Activated B cell treated with CpG ODN at 0.5 μM for 24 hours (primary cell): ENCODE measurements around the gene VPS11. TPM values are rescaled to one million over a fixed set of nuclear protein-coding genes. Genes with fewer than 3 reads are reported as not detected.
A peak's percentile ranks its signal among the peaks of the same experiment; 100 is the strongest.

ENCODE experiments used
- ATAC-seq: fragments of 200-7000 bp; cut with Tn5 transposase; one replicate; pipeline ENCODE4 v1.10.0; 2021; ENCODE audit warnings: low read depth, mild to moderate bottlenecking, moderate library complexity
- CTCF ChIA-PET: fragments of 350-600 bp; sonication (Branson Sonifier 250); formaldehyde crosslinking; loops from one replicate; lab custom pipeline; 2021; ENCODE audit warnings: antibody characterized with exemption; lab: Charles Lee
- POLR2A ChIA-PET: fragments of 350-600 bp; sonication (Branson Sonifier 250); formaldehyde crosslinking; loops from one replicate; lab custom pipeline; 2021; ENCODE audit warnings: antibody characterized with exemption; lab: Charles Lee
- DNase-seq: peaks from one replicate; pipeline ENCODE4 v3.0.0; 2022
- H3K27ac Mint-ChIP-seq: one replicate; pipeline ENCODE4 v1.8.0; 2020; ENCODE audit warnings: mixed read lengths
- H3K27me3 Mint-ChIP-seq: one replicate; pipeline ENCODE4 v1.8.0; 2021; ENCODE audit warnings: mixed read lengths
- H3K36me3 Mint-ChIP-seq: one replicate; pipeline ENCODE4 v1.8.0; 2021; ENCODE audit warnings: low read depth, mixed read lengths
- H3K4me1 Mint-ChIP-seq: one replicate; pipeline ENCODE4 v1.8.0; 2021; ENCODE audit warnings: mixed read lengths
- H3K4me3 Mint-ChIP-seq: one replicate; pipeline ENCODE4 v1.8.0; 2020; ENCODE audit warnings: mild to moderate bottlenecking, mixed read lengths
- H3K9me3 Mint-ChIP-seq: one replicate; pipeline ENCODE4 v1.8.0; 2020; ENCODE audit warnings: mixed read lengths
- intact Hi-C: fragments of 100-400 bp; cut with micrococcal nuclease; formaldehyde crosslinking; loops from one replicate; pipeline ENCODE4 v1.15.1; 2024
- total RNA-seq: library from RNA; stranded (reverse); gene quantifications from 2 replicates; pipeline ENCODE4 v1.2.3, GENCODE V29; 2022
- TF ChIP-seq, protein P1 (sequence below): fragments of 200-600 bp; IDR thresholded peaks from one replicate; pipeline ENCODE4 v1.8.0; 2022; ENCODE audit warnings: antibody characterized with exemption, mild to moderate bottlenecking

Gene VPS11
- total RNA-seq, 1 donor from 2014 or later = 53.6 TPM

DNA sequence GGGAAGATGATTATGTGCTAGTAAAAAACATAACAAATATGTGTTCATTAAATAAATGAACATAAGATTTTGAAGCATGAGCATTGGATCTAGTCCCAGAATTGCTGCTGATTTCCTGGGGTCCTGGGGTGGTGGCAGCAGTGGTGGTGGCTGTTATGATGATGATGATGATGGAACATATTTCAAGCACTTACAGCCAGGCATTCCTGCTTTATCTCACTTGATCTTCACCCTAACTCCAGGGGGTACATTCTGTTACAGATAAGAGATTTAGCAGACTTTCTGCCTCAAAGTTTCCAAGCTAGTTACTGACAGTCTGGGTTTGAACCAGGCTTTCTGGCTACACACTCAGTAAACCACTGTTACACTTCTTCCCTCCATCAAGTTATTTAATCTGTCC lies 43.9 kb upstream of the VPS11 start:
- Mint-ChIP-seq H3K27me3 (no peaks in the 10 kb centered on the region), H3K4me3 (no peak overlapping the region), H3K36me3 (peaks cover 62% of the 10 kb centered on the region), H3K4me1 (peaks cover 18% of the 10 kb centered on the region), H3K27ac (peak overlapping the region; percentile 1), H3K9me3 (no peaks in the 10 kb centered on the region)
- ChIA-PET POLR2A (interaction anchor here (0.6 kb wide), 1 partner anchor 22 kb away, joined by 3 read pairs; no protein-coding TSS in a partner anchor), CTCF (interaction anchor here (1.2 kb wide), 1 partner anchor 9 kb away, joined by 3 read pairs; no protein-coding TSS in a partner anchor)
- TF ChIP-seq, protein P1, sequence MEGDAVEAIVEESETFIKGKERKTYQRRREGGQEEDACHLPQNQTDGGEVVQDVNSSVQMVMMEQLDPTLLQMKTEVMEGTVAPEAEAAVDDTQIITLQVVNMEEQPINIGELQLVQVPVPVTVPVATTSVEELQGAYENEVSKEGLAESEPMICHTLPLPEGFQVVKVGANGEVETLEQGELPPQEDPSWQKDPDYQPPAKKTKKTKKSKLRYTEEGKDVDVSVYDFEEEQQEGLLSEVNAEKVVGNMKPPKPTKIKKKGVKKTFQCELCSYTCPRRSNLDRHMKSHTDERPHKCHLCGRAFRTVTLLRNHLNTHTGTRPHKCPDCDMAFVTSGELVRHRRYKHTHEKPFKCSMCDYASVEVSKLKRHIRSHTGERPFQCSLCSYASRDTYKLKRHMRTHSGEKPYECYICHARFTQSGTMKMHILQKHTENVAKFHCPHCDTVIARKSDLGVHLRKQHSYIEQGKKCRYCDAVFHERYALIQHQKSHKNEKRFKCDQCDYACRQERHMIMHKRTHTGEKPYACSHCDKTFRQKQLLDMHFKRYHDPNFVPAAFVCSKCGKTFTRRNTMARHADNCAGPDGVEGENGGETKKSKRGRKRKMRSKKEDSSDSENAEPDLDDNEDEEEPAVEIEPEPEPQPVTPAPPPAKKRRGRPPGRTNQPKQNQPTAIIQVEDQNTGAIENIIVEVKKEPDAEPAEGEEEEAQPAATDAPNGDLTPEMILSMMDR = no peak
- ATAC-seq (no peak), DNase-seq (no peak)
- intact Hi-C loops = no loop called here

DNA sequence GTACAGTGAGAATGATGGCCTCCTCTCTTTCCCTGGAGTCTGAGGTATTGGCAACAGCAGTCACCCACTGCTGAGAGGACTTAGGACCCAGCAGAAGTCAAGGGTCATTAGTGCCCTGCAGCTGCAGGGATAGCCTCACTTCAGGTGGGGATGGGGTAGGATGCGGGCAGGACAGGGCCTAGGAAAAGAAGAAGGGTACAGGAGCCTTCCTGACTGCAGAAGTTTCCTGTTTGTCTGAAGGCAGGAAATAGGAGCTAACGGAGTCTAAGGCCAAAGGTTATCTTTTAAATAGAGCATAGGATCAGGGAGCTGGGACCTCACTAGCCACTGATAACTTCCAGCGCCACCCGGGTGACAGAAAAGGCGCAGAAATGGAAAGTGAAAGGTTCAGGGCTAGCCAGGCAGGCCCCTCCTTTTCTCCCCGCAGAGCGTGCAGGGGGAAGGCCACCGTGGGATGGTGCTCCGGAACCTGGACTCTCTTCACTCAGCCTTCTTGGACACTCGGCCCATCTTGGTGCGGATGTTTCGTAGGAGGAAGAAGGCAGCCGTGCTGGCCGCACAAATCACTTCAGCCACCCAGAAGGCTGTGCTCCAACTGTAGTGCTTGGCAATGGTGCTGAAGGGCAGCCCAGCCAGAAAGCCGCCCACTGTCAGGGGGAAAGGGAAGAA lies 43.1 kb upstream of the VPS11 start:
- no peak overlapping the region for H3K4me3 Mint-ChIP-seq

DNA sequence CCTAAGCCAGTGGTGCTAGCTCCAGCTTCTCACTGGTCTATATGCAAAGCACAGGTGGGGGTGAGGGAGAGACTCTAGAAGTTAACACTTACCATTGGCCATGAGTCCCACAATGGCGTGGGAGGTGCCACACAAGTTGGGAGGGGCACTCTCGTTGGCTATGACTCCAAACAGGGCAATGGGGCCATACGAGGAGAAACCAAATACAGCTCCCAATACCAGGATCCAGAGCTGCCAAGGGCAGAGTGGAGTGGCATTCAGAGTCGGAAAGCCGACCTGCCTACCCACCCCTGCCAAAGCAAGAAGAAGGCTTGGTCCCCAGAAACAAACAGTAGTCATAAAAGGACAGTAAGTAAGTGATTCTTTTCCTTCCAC lies 42.5 kb upstream of the VPS11 start:
- Mint-ChIP-seq H3K27ac (no peak overlapping the region), H3K36me3 (peaks cover 54% of the 10 kb centered on the region), H3K4me1 (peaks cover 19% of the 10 kb centered on the region), H3K9me3 (no peaks in the 10 kb centered on the region), H3K27me3 (no peaks in the 10 kb centered on the region), H3K4me3 (no peak overlapping the region)
- ChIA-PET CTCF (interaction anchor here (0.5 kb wide), 1 partner anchor 156 kb away, joined by 3 read pairs; no protein-coding TSS in a partner anchor), POLR2A (no interaction called here)
- intact Hi-C loops = no loop called here
- ATAC-seq (no peak), DNase-seq (no peak)
- TF ChIP-seq, protein P1 = no peak

More for the DNA sequence above, 43.1 kb upstream of the VPS11 start:
- no peaks in the 10 kb centered on the region for H3K27me3 Mint-ChIP-seq
- DNase-seq = no peak
- ATAC-seq = no peak
- peaks cover 19% of the 10 kb centered on the region for H3K4me1 Mint-ChIP-seq
- no peak overlapping the region for H3K27ac Mint-ChIP-seq
- TF ChIP-seq, protein P1 = no peak
- H3K36me3 Mint-ChIP-seq = peaks cover 59% of the 10 kb centered on the region
- ChIA-PET CTCF (interaction anchor here (0.5 to 1.2 kb wide), 2 partner anchors 8 to 156 kb away, joined by 3 read pairs; no protein-coding TSS in a partner anchor), POLR2A (interaction anchor here (0.6 kb wide), 1 partner anchor 22 kb away, joined by 3 read pairs; no protein-coding TSS in a partner anchor)
- H3K9me3 Mint-ChIP-seq = no peaks in the 10 kb centered on the region
- intact Hi-C loops = no loop called here

DNA sequence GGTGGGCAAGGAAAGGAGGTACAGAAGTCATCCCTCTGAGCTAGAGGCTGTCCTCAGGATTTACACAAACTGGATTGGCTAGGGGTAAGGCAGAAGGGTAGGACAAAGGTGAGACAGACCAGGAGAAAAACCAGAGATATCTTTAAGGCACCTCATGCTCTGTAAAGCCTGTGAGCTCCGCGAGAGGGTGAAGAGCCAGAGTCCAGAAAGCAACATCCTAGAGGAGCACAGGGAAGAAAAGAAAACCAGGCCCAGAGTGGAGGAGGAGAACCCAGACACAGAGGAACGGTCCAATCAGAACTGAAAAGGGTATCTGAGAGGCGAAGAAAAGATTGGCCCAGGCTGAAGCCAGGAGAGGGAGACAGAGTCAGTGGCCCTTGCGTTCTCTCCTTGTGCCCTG lies 42.1 kb upstream of the VPS11 start:
- intact Hi-C loops = no loop called here
- no peak overlapping the region for H3K27ac Mint-ChIP-seq
- H3K36me3 Mint-ChIP-seq = peaks cover 53% of the 10 kb centered on the region
- no peak overlapping the region for H3K4me3 Mint-ChIP-seq
- H3K9me3 Mint-ChIP-seq = no peaks in the 10 kb centered on the region
- no peak for ATAC-seq
- H3K27me3 Mint-ChIP-seq = no peaks in the 10 kb centered on the region
- ChIA-PET POLR2A (no interaction called here), CTCF (no interaction called here)
- H3K4me1 Mint-ChIP-seq = peaks cover 18% of the 10 kb centered on the region
- no peak for DNase-seq
- TF ChIP-seq, protein P1 = no peak

DNA sequence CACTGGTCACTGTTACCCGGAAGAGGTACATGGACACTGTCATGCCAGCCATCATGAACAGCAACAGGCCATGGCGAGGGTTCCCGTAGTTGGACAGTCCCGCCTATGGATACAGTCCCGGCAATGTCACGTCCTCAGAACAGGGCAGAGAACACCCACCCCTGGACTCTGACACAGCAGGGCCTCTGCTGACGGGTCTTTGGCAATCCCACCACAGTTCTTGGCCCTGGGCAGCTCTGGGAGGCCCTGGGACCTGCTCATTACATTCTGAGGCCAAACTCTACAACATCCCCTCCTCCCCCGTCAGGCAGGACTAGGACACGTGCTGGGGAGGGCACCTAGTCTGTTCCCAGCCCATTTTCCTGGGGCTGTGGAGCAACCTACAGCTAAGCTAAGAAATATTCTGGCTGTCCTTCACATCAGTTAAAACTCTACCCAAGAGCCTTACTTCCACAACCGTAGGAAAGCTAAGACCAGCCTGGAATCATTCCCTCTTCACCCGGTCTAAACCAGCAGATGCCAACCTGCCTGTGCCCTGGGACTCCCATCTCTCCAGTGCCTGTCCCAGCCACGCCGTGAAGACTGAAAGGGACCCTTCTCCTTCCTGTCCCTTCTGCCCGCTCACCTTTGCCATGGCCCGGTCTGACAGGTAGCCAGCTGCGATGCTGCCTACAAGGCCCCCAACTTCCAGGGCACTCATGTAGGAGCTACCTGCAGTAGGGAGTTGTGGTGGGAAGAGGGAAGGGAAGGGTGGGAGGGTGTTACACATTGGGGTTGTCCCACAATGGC lies 41.4 kb upstream of the VPS11 start:
- Mint-ChIP-seq H3K27me3 (no peaks in the 10 kb centered on the region), H3K4me3 (no peak overlapping the region), H3K9me3 (no peaks in the 10 kb centered on the region), H3K36me3 (peaks cover 53% of the 10 kb centered on the region), H3K27ac (no peak overlapping the region), H3K4me1 (peaks cover 17% of the 10 kb centered on the region)
- ChIA-PET CTCF (no interaction called here), POLR2A (no interaction called here)
- ATAC-seq (no peak), DNase-seq (no peak)
- TF ChIP-seq, protein P1 = no peak
- intact Hi-C loops = no loop called here
